IMR-90 (cell line): ENCODE data around the gene EDARADD. TPM values are rescaled to one million over a fixed set of nuclear protein-coding genes. Genes with fewer than 3 reads are reported as not detected.

Experiments
- ATAC-seq: fragments of 200-7000 bp; cut with Tn5 transposase; 2 replicates; pipeline ENCODE4 v1.9.1; 2020; ENCODE audit warnings: low read depth, mild to moderate bottlenecking, moderate library complexity
- BruUV-seq: library from RNA; stranded (reverse); fragments of 400-500 nt; replicated peaks from 2 replicates; lab custom pipeline; 2021; lab: Mats Ljungman, UMichigan
- CTCF ChIA-PET: fragments of 300-600 bp; formaldehyde crosslinking; extraction: SDS; loops from one replicate; lab custom pipeline; 2021; ENCODE audit warnings: antibody characterized with exemption; lab: Yijun Ruan, JAX
- POLR2A ChIA-PET: fragments of 300-600 bp; sonication (Branson Sonifier 250); formaldehyde crosslinking; loops from one replicate; lab custom pipeline; 2022; ENCODE audit warnings: antibody characterized with exemption; ENCODE audit not compliant: unreplicated experiment; lab: Charles Lee
- DNase-seq: peaks from one replicate; pipeline ENCODE4 v3.0.0; 2013
- H2AFZ ChIP-seq: replicated peaks from 2 replicates; pipeline ENCODE3; 2013; ENCODE audit warnings: low read length, mild to moderate bottlenecking; ENCODE audit not compliant: poor library complexity
- H2AK5ac ChIP-seq: 2 replicates; pipeline ENCODE4 v1.6.1; 2013; ENCODE audit warnings: low read depth, low read length, inconsistent platforms
- H2AK9ac ChIP-seq: replicated peaks from 2 replicates; pipeline ENCODE3; 2013; ENCODE audit warnings: mild to moderate bottlenecking, low read depth, low read length, moderate library complexity; ENCODE audit not compliant: poor library complexity
- H2BK120ac ChIP-seq: 2 replicates; pipeline ENCODE4 v1.6.1; 2013; ENCODE audit warnings: low read depth, low read length, inconsistent platforms
- H2BK15ac ChIP-seq: 3 replicates; pipeline ENCODE4 v1.6.1; 2013; ENCODE audit warnings: low read depth, low read length, inconsistent platforms
- H2BK20ac ChIP-seq: 2 replicates; pipeline ENCODE4 v1.6.1; 2013; ENCODE audit warnings: low read depth, mild to moderate bottlenecking, inconsistent platforms, low read length, moderate library complexity
- H2BK5ac ChIP-seq: 2 replicates; pipeline ENCODE4 v1.6.1; 2013; ENCODE audit warnings: mild to moderate bottlenecking, low read depth, low read length, inconsistent platforms; ENCODE audit not compliant: poor library complexity, severe bottlenecking
- H3K14ac ChIP-seq: replicated peaks from 2 replicates; pipeline ENCODE4 v1.6.1; 2013; ENCODE audit warnings: low read depth, low read length, inconsistent platforms
- H3K18ac ChIP-seq: 2 replicates; pipeline ENCODE4 v1.6.1; 2013; ENCODE audit warnings: low read depth, low read length, control low read depth
- H3K23ac ChIP-seq: 2 replicates; pipeline ENCODE4 v1.6.1; 2013; ENCODE audit warnings: low read depth, low read length, inconsistent platforms
- H3K27ac ChIP-seq: 2 replicates; pipeline ENCODE4 v1.5.1; 2013; ENCODE audit warnings: mild to moderate bottlenecking, control low read depth, low read length; ENCODE audit not compliant: insufficient read depth
- H3K27me3 ChIP-seq: 2 replicates; pipeline ENCODE4 v1.6.1; 2013; ENCODE audit warnings: low read length; ENCODE audit not compliant: control insufficient read depth, insufficient read depth
- H3K36me3 ChIP-seq: 2 replicates; pipeline ENCODE4 v1.6.1; 2013; ENCODE audit warnings: low read length, mixed read lengths; ENCODE audit not compliant: control insufficient read depth, insufficient read depth
- H3K4ac ChIP-seq: 2 replicates; pipeline ENCODE4 v1.6.1; 2013; ENCODE audit warnings: low read depth, low read length, inconsistent platforms
- H3K4me1 ChIP-seq: 2 replicates; pipeline ENCODE4 v1.6.1; 2013; ENCODE audit warnings: low read length, mixed read lengths; ENCODE audit not compliant: control insufficient read depth, insufficient read depth
- H3K4me2 ChIP-seq: 2 replicates; pipeline ENCODE4 v1.6.1; 2013; ENCODE audit warnings: low read depth, mild to moderate bottlenecking, control low read depth, low read length, moderate library complexity
- H3K4me3 ChIP-seq: 2 replicates; pipeline ENCODE4 v1.5.1; 2013; ENCODE audit warnings: low read depth, mild to moderate bottlenecking, control low read depth, low read length, moderate library complexity; ENCODE audit not compliant: insufficient read depth
- H3K56ac ChIP-seq: 2 replicates; pipeline ENCODE4 v1.6.1; 2013; ENCODE audit warnings: low read length, inconsistent platforms; ENCODE audit not compliant: insufficient read depth; ENCODE audit errors: extremely low read depth
- H3K79me1 ChIP-seq, 2 experiments: 2 replicates each; pipeline ENCODE4 v1.6.1; 2013; ENCODE audit warnings: low read length in 2 of 2, inconsistent platforms in 1 of 2, low read depth in 1 of 2
- H3K9ac ChIP-seq: 2 replicates; pipeline ENCODE4 v1.6.1; 2013; ENCODE audit warnings: low read depth, low read length, control low read depth
- H3K9me1 ChIP-seq: 2 replicates; pipeline ENCODE4 v1.6.1; 2013; ENCODE audit warnings: low read length, inconsistent platforms; ENCODE audit not compliant: insufficient read depth
- H3K9me3 ChIP-seq: 2 replicates; pipeline ENCODE4 v1.6.1; 2013; ENCODE audit warnings: low read length; ENCODE audit not compliant: control insufficient read depth, insufficient read depth
- H4K20me1 ChIP-seq: 2 replicates; pipeline ENCODE4 v1.6.1; 2013; ENCODE audit warnings: low read length, inconsistent platforms; ENCODE audit not compliant: insufficient read depth
- H4K5ac ChIP-seq: 2 replicates; pipeline ENCODE4 v1.6.1; 2013; ENCODE audit warnings: mild to moderate bottlenecking, low read depth, low read length, control low read depth
- H4K8ac ChIP-seq, 2 experiments: 2 replicates each; pipeline ENCODE4 v1.6.1; 2013; ENCODE audit warnings: low read depth in 2 of 2, low read length in 2 of 2, control low read depth in 1 of 2, inconsistent platforms in 1 of 2
- H4K91ac ChIP-seq: 2 replicates; pipeline ENCODE4 v1.6.1; 2013; ENCODE audit warnings: low read depth, low read length, inconsistent platforms; ENCODE audit not compliant: insufficient read depth
- MXI1 ChIP-seq: IDR thresholded peaks from 2 replicates; pipeline ENCODE4 v1.6.1; 2012; ENCODE audit warnings: low read depth, mild to moderate bottlenecking, low read length, moderate library complexity, borderline replicate concordance
- POLR2A ChIP-seq: IDR thresholded peaks from 2 replicates; pipeline ENCODE4 v1.6.1; 2012; ENCODE audit warnings: mild to moderate bottlenecking, low read depth, low read length
- WGBS, 2 experiments: methylation state at CpG; one replicate each; pipeline versions ENCODE4 v1.1.5 to v1.1.7; 2013; ENCODE audit warnings: missing lambda C conversion rate in 2 of 2; ENCODE audit not compliant: insufficient read length in 1 of 2; ENCODE audit errors: extremely low coverage in 2 of 2; 5-methylcytosine and 5-hydroxymethylcytosine counted together
- dilution Hi-C: fragments of 300-500 bp; cut with HindIII; formaldehyde crosslinking; loops from one replicate; pipeline ENCODE4 v1.14.3; 2018; ENCODE audit warnings: low sequenced_read_pairs; ENCODE audit not compliant: unreplicated experiment
- in situ Hi-C: fragments of 300-500 bp; cut with MboI; formaldehyde crosslinking; loops from 3 replicates; pipeline ENCODE4 v1.14.3; 2019; ENCODE audit warnings: low sequenced_read_pairs, inconsistent platforms, mixed read lengths
- intact Hi-C: fragments of 100-400 bp; cut with micrococcal nuclease; formaldehyde crosslinking; loops from 2 replicates; pipeline ENCODE4 v1.10.0; 2022
- polyA plus RNA-seq, 3 experiments: library from polyadenylated mRNA; depleted of rRNA; stranded (reverse); fragments of >200 nt; gene quantifications; 2 replicates each; pipeline ENCODE4 v1.2.3, GENCODE V29; 2012; ENCODE audit warnings: low replicate concordance in 1 of 3
- total RNA-seq: library from RNA; depleted of rRNA; stranded (reverse); fragments of >200 nt; gene quantifications from 2 replicates; pipeline ENCODE4 v1.2.3, GENCODE V29; 2012

EDARADD gene
- total and polyA plus RNA-seq, 2 of the 4 experiments (the other 2 are of a cell fraction), result not detected

DNA sequence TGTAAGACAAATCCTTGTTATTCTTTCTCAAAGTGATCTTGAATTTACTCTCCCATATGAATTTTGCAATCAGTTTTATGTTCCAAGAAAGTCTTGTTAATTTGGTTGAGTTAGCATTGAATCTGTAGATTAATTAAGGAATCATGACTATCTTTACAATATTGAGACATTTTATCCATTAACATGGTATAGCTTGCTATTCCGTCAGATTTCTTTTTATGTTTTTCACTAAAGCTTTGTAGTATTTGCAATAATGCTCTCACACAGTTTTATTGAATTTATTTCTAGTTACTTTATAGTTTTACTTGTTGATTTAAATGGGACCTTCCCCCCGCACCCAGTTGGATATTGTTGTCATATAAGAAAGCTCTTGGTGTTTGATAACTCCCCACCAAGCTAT, 5.8 kb upstream of the EDARADD start:
- no peaks in the 10 kb centered on the region for H3K4me1 ChIP-seq
- H3K56ac ChIP-seq, result no peak overlapping the region
- H3K18ac ChIP-seq, result no peak overlapping the region
- ChIA-PET POLR2A (no interaction called here), CTCF (no interaction called here)
- H2BK5ac ChIP-seq, result no peak overlapping the region
- dilution Hi-C loops, result no loop called here
- no peak overlapping the region for H2AFZ ChIP-seq
- WGBS, 2 experiments, result no CpG with 5 or more reads among the region's 2 CpGs
- no peak overlapping the region for H3K23ac ChIP-seq
- no peaks in the 10 kb centered on the region for H3K9me3 ChIP-seq
- no peak overlapping the region for H2AK5ac ChIP-seq
- H4K91ac ChIP-seq, result no peak overlapping the region
- no peaks in the 10 kb centered on the region for H4K20me1 ChIP-seq
- no peak overlapping the region for H4K5ac ChIP-seq
- no peaks in the 10 kb centered on the region for H3K79me1 ChIP-seq
- no peak overlapping the region for H3K14ac ChIP-seq
- no peaks in the 10 kb centered on the region for H3K27me3 ChIP-seq
- no peak overlapping the region for H2BK120ac ChIP-seq
- no peak overlapping the region for H3K4me3 ChIP-seq
- in situ Hi-C loops, result no loop called here
- ATAC-seq (no peak), DNase-seq (no peak)
- no peak overlapping the region for H2AK9ac ChIP-seq
- H3K4me2 ChIP-seq, result no peak overlapping the region
- TF ChIP-seq MXI1 (no peak), POLR2A (no peak)
- no peak overlapping the region for H3K4ac ChIP-seq
- no peak overlapping the region for H4K8ac ChIP-seq
- no peak overlapping the region for H2BK20ac ChIP-seq
- H3K9ac ChIP-seq, result no peak overlapping the region
- no peaks in the 10 kb centered on the region for H3K36me3 ChIP-seq
- no TSS peak for BruUV-seq
- H3K27ac ChIP-seq, result no peak overlapping the region
- intact Hi-C loops, result no loop called here
- H2BK15ac ChIP-seq, result no peak overlapping the region
- no peaks in the 10 kb centered on the region for H3K9me1 ChIP-seq
